ENCODE measurements around the gene ZBTB7C.

ZBTB7C gene

GRCh38 chr18:48006415-48007175, 402.6 kb downstream of the ZBTB7C start:
- no peak for DNase-seq

DNA sequence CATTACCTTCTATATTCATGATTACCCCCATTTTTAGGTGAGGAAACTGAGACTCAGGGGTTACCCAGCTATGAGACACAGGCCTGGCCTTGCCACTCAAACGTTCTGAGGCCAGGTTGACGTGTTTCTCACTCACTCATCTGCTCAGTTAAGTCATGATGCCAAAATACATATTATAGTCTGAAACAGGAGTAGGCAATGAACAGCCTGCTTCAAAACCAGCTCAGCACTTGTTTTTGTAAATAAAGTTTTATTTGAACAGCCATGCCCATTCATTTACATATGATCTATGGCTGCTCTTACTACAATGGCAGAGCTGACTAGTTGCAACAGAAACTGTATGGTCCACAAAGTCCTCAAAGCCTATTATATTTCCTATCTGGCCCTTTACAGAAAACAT, 404.6 kb downstream of the ZBTB7C start:
- no peak for DNase-seq

GRCh38 chr18:48003426-48004349, 405.5 kb downstream of the ZBTB7C start:
- no peak for DNase-seq

DNA sequence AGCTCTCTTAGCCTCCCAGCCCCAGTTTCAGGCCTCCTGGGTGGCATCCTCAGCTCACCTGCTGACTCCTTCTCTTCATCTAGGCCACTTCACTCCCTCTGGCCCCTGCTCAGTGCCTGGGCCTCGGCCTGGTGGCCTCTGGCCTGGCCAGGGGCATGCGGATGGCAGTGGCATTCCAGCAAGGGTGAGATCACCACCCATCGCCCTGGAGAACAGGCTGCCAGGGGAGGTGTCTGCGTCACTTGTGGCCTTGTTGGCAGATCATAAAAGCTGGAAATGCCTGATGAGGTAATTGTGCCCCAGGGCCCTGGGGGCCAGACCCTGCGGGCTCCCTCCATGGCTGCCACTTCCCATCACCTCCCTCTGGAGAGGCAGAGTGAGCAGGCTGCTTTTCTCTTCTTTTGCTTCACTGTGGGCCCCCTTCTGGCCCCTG, 406.2 kb downstream of the ZBTB7C start:
- no peak for DNase-seq

- DNase-seq, result no peak
Measured at GRCh38 chr18:48000701-48001100, 408.5 kb downstream of the ZBTB7C start.

DNA sequence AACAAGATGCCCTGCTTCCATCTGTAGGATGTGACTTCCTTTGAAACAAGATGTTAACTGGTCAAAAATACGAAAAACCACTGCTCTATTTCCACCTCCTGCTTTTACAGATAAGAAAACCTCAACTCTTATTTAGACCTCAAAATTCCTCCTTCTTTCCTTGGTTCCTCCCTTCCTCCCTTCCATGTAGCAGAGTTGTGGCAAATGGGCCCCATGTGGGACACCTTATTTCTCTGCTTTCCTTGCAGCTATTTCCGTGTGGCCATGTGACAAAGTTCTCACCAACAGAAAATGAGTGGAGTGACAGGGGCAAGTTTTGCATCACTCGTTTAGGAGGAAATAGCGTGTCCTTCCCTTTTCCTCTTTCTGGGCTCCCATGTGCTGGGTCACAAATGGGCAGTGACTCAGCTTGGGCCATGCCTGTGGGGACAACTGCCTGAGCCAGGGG, 409.4 kb downstream of the ZBTB7C start:
- no peak for DNase-seq

- no peak for DNase-seq
Measured at GRCh38 chr18:47997338-47997780, 411.8 kb downstream of the ZBTB7C start.

GRCh38 chr18:47996091-47996541, 413.1 kb downstream of the ZBTB7C start:
- DNase-seq, result no peak

GRCh38 chr18:47995654-47996053, 413.5 kb downstream of the ZBTB7C start:
- DNase-seq, result no peak

DNA sequence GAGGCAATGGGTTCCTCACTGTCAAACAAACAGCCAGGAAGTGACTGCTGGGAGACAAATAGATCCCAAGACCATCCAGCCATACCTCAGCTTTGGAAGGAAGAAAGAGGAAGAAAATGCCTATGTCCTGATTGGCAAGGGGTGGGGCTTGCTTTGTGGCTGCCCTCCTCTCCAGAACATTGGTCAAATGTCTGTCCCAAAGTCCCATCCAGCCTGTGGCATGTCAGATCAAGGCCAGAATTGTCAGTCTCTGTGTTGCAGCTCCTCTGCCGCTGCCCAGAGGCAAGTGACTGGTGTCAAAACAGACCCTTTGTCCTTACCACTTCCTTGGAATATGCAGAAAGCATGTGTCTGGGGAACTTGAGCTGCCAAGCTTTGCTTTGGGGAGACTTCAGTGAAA, 415.8 kb downstream of the ZBTB7C start:
- no peak for DNase-seq

GRCh38 chr18:47992976-47993375, 416.2 kb downstream of the ZBTB7C start:
- no peak for DNase-seq

- no peak for DNase-seq
Measured at GRCh38 chr18:47992266-47992665, 416.9 kb downstream of the ZBTB7C start.

- DNase-seq, result no peak
Measured at GRCh38 chr18:47990981-47991380, 418.2 kb downstream of the ZBTB7C start.

GRCh38 chr18:47987388-47987699, 421.8 kb downstream of the ZBTB7C start:
- DNase-seq, result no peak

DNA sequence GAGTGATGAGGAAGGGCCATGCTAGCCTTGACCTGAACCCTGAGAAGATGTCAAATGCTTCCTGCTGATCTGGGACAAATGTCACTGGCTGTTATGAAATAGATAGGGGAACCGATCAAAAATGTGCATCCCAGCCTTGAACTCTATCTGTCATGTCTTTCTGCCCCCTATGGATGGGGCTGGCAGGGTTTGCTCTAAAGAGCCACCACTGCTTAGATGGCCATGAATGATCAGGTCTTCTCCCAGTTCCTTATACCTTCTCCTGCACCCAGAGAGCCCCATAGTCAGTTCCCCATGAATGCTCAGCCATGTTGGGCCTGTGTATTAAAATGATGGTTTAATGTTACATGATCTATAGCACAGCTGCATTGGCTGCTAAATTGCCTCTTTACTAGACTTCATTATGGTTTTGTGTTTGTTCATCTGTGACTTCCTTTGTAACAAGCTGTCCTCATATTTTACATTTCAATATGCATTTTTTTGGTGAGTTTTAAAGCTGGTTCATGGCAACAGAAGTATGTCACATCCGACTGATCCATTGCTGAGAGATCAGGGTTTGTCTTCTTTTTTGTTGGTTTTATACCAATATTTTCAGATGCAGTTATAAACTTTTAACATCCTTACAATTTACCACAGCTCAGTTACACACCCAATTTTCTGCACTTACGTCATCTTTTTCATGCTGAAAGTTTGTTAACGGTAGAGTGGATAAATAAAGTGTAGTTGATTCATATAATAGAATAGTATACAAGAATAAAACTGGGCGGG, 422.4 kb downstream of the ZBTB7C start:
- no peak for DNase-seq

DNA sequence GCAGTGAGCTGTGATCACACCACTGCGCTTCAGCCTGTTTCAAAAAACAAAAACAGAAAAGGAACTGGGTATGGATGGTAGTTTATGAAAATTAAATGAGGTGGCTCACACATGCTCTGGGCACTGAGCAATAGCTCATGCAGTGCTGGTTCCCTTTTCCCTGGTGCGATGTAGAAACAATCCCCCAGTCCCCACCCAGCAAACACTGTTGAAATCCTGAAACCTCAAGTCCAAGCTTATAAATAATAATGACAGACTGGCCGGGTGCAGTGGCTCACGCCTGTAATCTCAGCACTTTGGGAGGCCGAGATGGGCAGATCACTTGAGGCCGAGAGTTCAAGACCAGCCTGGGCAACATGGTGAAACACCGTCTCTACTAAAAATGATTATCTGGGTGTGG, 423.3 kb downstream of the ZBTB7C start:
- no peak for DNase-seq

DNA sequence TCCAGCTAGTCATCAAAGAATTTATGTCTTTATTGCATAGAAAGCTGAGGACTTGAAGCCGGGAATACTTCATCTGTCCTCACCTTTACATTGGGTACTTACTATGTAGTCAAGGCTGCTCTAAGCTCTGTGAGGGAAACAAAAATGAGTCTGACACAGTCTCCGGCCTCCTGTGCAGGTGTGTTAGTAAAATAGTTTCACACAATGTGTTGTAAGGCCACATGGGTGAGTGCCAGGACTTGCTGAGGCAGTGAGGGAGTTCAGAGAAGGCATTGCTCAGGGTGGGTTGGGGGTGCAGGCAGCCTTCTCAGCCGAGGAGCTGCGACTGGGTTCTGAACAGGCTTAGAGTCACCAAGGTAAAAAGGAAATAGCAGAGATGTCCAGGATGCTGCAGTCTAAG, 424.2 kb downstream of the ZBTB7C start:
- no peak for DNase-seq

DNA sequence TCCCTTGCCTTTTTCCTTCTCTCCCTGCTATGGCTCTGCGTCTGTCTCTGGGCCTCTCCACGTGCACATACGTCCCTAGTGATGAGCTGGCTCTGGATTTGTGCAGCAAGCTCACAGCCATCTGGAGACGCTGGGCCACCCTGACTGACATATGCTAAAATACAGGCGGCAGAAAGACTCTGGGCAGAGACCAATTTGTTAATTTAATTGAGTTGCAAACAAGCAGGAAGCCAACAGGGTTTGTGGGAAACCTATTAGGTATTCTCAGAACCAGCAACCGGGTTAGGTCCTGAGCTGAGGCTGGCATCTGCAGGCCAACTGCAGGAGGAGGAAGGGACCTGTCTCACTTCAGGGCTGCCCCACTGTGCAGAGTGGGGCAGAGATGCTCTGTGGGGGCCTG, 425.2 kb downstream of the ZBTB7C start:
- DNase-seq, result no peak

GRCh38 chr18:47983055-47983454, 426.1 kb downstream of the ZBTB7C start:
- DNase-seq, result no peak

DNA sequence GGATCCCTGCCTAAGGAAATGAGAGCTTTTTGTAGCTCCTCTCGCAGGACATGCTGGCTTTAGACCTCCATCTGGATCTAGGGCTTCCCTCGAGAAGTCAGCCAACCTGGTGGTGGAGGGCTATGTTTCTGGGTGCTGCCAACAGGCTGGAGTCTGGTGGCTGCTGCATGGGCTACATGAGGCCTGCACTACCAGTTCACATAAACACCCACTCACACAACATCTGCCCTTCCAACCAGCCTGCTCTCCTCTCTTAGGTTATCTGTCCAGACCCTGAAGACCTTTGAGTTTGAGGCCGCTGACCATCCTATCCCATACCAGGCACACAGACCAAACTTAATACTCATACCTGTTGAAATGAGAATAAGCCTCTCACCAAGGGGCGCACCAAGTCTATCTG, 427.4 kb downstream of the ZBTB7C start:
- DNase-seq, result no peak

DNA sequence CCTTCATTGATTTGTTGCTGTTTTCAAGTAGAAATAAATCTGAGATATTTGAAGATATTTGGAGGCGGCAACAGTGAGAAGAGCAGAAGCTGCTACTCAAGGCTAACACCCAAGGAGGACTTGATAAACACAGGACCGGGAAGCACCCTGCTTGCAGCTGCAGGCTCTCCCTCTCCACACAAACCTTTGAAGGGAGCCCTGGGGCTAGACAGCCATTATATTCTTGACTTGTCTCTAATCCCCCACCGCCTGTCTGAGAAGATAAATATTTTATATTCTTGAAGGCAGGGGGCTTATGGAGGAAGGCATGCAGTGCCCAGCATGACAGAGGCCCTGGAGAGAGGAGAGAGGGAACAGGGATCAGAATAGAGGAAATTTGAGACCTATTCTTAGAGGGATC, 427.9 kb downstream of the ZBTB7C start:
- no peak for DNase-seq

DNA sequence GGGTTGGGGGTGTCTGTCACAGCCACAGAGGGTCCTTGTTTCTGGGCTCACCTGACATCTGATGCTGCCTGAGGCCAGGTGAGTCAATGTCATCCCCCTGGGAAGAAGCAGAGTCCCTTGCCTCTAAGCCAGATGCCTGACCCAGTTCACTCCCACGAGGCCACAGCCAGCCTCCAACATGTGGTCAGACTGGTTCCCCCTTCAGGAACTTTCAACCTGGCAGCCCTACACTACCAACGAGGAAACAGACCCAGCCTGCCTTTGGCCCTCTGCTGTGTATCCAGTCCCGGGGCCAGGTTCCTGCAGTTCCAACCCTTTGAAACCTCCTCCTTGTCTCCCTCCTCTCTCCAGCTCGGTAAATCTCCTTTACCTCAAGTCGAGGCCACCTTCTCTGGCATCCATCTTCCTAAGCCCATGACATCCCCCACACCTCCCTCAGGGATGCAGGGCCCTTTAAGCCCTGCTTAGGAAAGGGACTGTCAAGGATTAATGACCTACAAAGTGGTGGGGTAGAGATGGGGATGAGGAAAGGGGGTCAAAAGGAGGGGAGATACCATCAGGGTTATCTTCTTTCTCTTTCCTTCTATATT, 429.5 kb downstream of the ZBTB7C start:
- no peak for DNase-seq

- DNase-seq, result no peak
Measured at GRCh38 chr18:47978603-47979002, 430.6 kb downstream of the ZBTB7C start.
